Measurements from ENCODE around the gene FOXL1. TPM values are rescaled to one million over a fixed set of nuclear protein-coding genes. Genes with fewer than 3 reads are reported as not detected.

FOXL1 gene
- polyA plus RNA-seq, 1 donor (not counting 4 experiments of a cell fraction or from before 2014, with no cell fraction given), result 0.10 TPM

GRCh38 chr16:86547286-86547685 is 31.1 kb upstream of the FOXL1 start:
- Histone ChIP-seq H3K79me2 (ENCODE audit: control insufficient read depth, insufficient read depth, low read length) (no peaks in the 10 kb centered on the region), H3K9me3 (ENCODE audit: control insufficient read depth, low read depth, low read length) (no peaks in the 10 kb centered on the region), H2AFZ (ENCODE audit: control insufficient read depth, low read length) (no peak overlapping the region), H3K4me1 (ENCODE audit: control insufficient read depth, extremely low read depth, insufficient read depth, low read length) (no peaks in the 10 kb centered on the region), H3K27ac (ENCODE audit: control insufficient read depth, insufficient read depth, low read length) (no peak overlapping the region), H4K20me1 (ENCODE audit: control insufficient read depth, extremely low read depth, insufficient read depth, low read length) (no peaks in the 10 kb centered on the region), H3K27me3 (ENCODE audit: control insufficient read depth, extremely low read depth, insufficient read depth, low read length) (no peaks in the 10 kb centered on the region), H3K4me2 (ENCODE audit: control insufficient read depth, extremely low read depth, insufficient read depth, low read depth, low read length) (no peak overlapping the region), H3K4me3 (ENCODE audit: control insufficient read depth in 2 of 3, extremely low read depth in 1 of 3, insufficient read depth in 2 of 3, low read depth in 1 of 3, low read length in 3 of 3) (no peak overlapping the region), H3K36me3 (ENCODE audit: control insufficient read depth in 2 of 2, extremely low read depth in 1 of 2, insufficient read depth in 2 of 2, low read length in 2 of 2) (peaks cover 8 to 28% of the 10 kb centered on the region in 2 experiments), H3K9me1 (ENCODE audit: control insufficient read depth, extremely low read depth, insufficient read depth, low read length) (no peaks in the 10 kb centered on the region), H3K9ac (ENCODE audit: control insufficient read depth, extremely low read depth, insufficient read depth, low read length) (no peak overlapping the region)
- no peak for FAIRE-seq
- dilution Hi-C loops (cut with MboI; ENCODE audit: extremely low pct_ligation_motif_present, low sequenced_read_pairs), result no loop called here
- TF ChIP-seq CTCF (optimal IDR thresholded peaks at IDR 0.05 in 1 of 3, IDR thresholded peaks at IDR 0.05 in 1 of 3, conservative IDR thresholded peaks at IDR 0.05 in 1 of 3; ENCODE audit: extremely low read depth in 1 of 3, insufficient read depth in 2 of 3, low read length in 3 of 3), result no peak
- no peak for TF ChIP-seq EZH2 (IDR thresholded peaks at IDR 0.05; ENCODE audit: low read length)
- no peak for DNase-seq (ENCODE audit: low read depth, low spot score)

GRCh38 chr16:86549076-86549892 is 29.1 kb upstream of the FOXL1 start:
- FAIRE-seq (no peak), DNase-seq (ENCODE audit: low read depth, low spot score) (no peak)
- Histone ChIP-seq H3K27ac (ENCODE audit: control insufficient read depth, insufficient read depth, low read length) (no peak overlapping the region), H3K36me3 (ENCODE audit: control insufficient read depth in 2 of 2, extremely low read depth in 1 of 2, insufficient read depth in 2 of 2, low read length in 2 of 2) (peaks cover 8 to 19% of the 10 kb centered on the region in 2 experiments), H3K9me3 (ENCODE audit: control insufficient read depth, low read depth, low read length) (no peaks in the 10 kb centered on the region), H3K4me1 (ENCODE audit: control insufficient read depth, extremely low read depth, insufficient read depth, low read length) (peaks cover 2% of the 10 kb centered on the region), H3K4me2 (ENCODE audit: control insufficient read depth, extremely low read depth, insufficient read depth, low read depth, low read length) (no peak overlapping the region), H3K9me1 (ENCODE audit: control insufficient read depth, extremely low read depth, insufficient read depth, low read length) (no peaks in the 10 kb centered on the region), H3K79me2 (ENCODE audit: control insufficient read depth, insufficient read depth, low read length) (peaks cover 8% of the 10 kb centered on the region), H2AFZ (ENCODE audit: control insufficient read depth, low read length) (no peak overlapping the region), H3K27me3 (ENCODE audit: control insufficient read depth, extremely low read depth, insufficient read depth, low read length) (no peaks in the 10 kb centered on the region), H4K20me1 (ENCODE audit: control insufficient read depth, extremely low read depth, insufficient read depth, low read length) (no peaks in the 10 kb centered on the region), H3K4me3 (ENCODE audit: control insufficient read depth in 2 of 3, extremely low read depth in 1 of 3, insufficient read depth in 2 of 3, low read depth in 1 of 3, low read length in 3 of 3) (no peak overlapping the region), H3K9ac (ENCODE audit: control insufficient read depth, extremely low read depth, insufficient read depth, low read length) (no peak overlapping the region)
- no peak for TF ChIP-seq EZH2 (IDR thresholded peaks at IDR 0.05; ENCODE audit: low read length)
- TF ChIP-seq CTCF (optimal IDR thresholded peaks at IDR 0.05 in 1 of 3, IDR thresholded peaks at IDR 0.05 in 1 of 3, conservative IDR thresholded peaks at IDR 0.05 in 1 of 3; ENCODE audit: extremely low read depth in 1 of 3, insufficient read depth in 2 of 3, low read length in 3 of 3), result no peak
- dilution Hi-C loops (cut with MboI; ENCODE audit: extremely low pct_ligation_motif_present, low sequenced_read_pairs), result no loop called here

Measured in keratinocyte (primary cell).